ENCODE data around the gene INPP5D.

The INPP5D gene

DNA sequence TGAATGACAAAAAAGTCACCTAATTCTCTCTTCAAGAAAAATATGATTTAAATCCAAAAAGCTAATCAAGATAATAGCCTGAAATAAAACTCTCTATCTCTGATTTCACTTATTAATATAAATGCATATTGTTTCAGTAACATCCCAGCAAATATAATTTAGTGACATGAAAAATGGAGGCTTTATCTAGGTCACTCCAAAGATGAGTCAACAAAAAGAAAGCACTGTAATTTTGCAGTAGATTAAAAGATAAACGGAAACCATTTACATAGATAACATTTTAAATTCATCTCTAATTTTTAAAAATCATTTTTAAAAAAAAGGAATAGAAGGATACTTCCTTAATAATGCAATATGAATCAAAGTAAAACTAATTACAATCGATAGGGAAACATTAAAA, 76.9 kb downstream of the INPP5D start:
- H3K36me3 ChIP-seq (replicated peaks; ENCODE audit: low read depth, low read length) = peaks cover 49% of the 10 kb centered on the region
- no peak overlapping the region for H3K4me2 ChIP-seq (ENCODE audit: low read length)
- H3K27ac ChIP-seq (ENCODE audit: low read length) = no peak overlapping the region
- H2AFZ ChIP-seq (ENCODE audit: low read depth, low read length) = no peak overlapping the region
- no peaks in the 10 kb centered on the region for H3K9me3 ChIP-seq (ENCODE audit: insufficient read depth, low read length)
- no peak overlapping the region for H3K9ac ChIP-seq (ENCODE audit: low read length)
- H3K4me1 ChIP-seq (ENCODE audit: low read length) = peaks cover 15% of the 10 kb centered on the region
- H3K4me3 ChIP-seq (ENCODE audit: low read length) = no peak overlapping the region
- no peak for TF ChIP-seq EZH2phosphoT487 (IDR thresholded peaks at IDR 0.05; ENCODE audit: low read depth)
- TF ChIP-seq, protein P1, sequence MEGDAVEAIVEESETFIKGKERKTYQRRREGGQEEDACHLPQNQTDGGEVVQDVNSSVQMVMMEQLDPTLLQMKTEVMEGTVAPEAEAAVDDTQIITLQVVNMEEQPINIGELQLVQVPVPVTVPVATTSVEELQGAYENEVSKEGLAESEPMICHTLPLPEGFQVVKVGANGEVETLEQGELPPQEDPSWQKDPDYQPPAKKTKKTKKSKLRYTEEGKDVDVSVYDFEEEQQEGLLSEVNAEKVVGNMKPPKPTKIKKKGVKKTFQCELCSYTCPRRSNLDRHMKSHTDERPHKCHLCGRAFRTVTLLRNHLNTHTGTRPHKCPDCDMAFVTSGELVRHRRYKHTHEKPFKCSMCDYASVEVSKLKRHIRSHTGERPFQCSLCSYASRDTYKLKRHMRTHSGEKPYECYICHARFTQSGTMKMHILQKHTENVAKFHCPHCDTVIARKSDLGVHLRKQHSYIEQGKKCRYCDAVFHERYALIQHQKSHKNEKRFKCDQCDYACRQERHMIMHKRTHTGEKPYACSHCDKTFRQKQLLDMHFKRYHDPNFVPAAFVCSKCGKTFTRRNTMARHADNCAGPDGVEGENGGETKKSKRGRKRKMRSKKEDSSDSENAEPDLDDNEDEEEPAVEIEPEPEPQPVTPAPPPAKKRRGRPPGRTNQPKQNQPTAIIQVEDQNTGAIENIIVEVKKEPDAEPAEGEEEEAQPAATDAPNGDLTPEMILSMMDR (IDR thresholded peaks at IDR 0.05; ENCODE audit: low read depth, low read length) = no peak
- peaks cover 15% of the 10 kb centered on the region for H3K79me2 ChIP-seq (ENCODE audit: low read length)
- H3K27me3 ChIP-seq (ENCODE audit: low read depth, low read length) = no peaks in the 10 kb centered on the region
- no peaks in the 10 kb centered on the region for H4K20me1 ChIP-seq (ENCODE audit: insufficient read depth, low read length)

DNA sequence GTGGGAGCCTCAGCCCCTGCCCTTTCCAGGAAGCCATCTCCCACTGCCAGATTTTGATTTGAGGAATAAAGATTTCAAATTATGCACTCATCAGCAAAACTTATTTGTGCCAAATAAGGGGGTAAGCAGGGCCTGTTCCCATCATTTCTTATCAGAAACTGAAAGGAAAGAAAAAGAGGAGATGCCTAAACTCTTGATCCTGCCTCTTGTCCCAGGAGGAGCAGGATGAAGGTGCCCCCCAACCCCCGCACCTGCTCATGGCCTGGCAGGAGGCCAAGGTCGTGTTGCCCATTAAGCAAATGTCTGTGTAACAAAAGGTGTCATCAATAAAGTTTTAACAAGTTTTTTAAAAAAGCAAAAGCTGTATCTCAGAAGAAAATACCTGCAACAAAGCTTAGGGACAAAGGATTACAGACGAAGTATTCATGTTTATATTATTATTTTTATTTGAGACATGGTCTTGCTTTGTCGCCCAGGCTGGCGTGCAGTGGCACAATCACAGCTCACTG, 80.0 kb downstream of the INPP5D start:
- H4K20me1 ChIP-seq (ENCODE audit: insufficient read depth, low read length) = no peaks in the 10 kb centered on the region
- no peak overlapping the region for H3K9ac ChIP-seq (ENCODE audit: low read length)
- H3K9me3 ChIP-seq (ENCODE audit: insufficient read depth, low read length) = no peaks in the 10 kb centered on the region
- peaks cover 21% of the 10 kb centered on the region for H3K79me2 ChIP-seq (ENCODE audit: low read length)
- TF ChIP-seq, protein P1 (IDR thresholded peaks at IDR 0.05; ENCODE audit: low read depth, low read length) = no peak
- no peak for TF ChIP-seq EZH2phosphoT487 (IDR thresholded peaks at IDR 0.05; ENCODE audit: low read depth)
- no peak overlapping the region for H2AFZ ChIP-seq (ENCODE audit: low read depth, low read length)
- H3K27me3 ChIP-seq (ENCODE audit: low read depth, low read length) = no peaks in the 10 kb centered on the region
- H3K4me1 ChIP-seq (ENCODE audit: low read length) = peaks cover 29% of the 10 kb centered on the region
- no peak overlapping the region for H3K4me3 ChIP-seq (ENCODE audit: low read length)
- no peak overlapping the region for H3K4me2 ChIP-seq (ENCODE audit: low read length)
- H3K27ac ChIP-seq (ENCODE audit: low read length) = peak overlapping the region; percentile 16; the same call in 1 of the 2 replicates
- peaks cover 46% of the 10 kb centered on the region for H3K36me3 ChIP-seq (replicated peaks; ENCODE audit: low read depth, low read length)

DNA sequence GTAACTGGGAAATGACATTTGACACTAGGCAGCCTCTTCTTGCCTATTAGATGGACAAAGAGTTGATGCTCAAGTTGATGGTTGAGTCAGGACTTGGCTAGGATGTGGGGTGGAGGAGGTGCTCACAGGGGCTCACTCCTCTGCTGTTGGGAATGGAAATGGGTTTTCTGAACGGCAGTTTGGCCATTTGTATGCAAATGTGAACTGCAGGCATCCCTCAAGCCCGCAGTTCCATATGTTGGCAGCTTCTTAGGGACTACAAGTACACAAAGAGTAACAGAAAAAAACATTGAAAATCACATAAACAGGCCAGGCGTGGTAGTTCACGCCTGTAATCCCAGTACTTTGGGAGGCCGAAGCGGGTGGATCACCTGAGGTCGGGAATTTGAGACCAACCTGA, 80.8 kb downstream of the INPP5D start:
- Histone ChIP-seq H3K36me3 (replicated peaks; ENCODE audit: low read depth, low read length) (peaks cover 47% of the 10 kb centered on the region), H2AFZ (ENCODE audit: low read depth, low read length) (no peak overlapping the region), H3K27me3 (ENCODE audit: low read depth, low read length) (no peaks in the 10 kb centered on the region), H3K4me2 (ENCODE audit: low read length) (no peak overlapping the region), H3K4me1 (ENCODE audit: low read length) (peaks cover 29% of the 10 kb centered on the region), H3K27ac (ENCODE audit: low read length) (no peak overlapping the region), H4K20me1 (ENCODE audit: insufficient read depth, low read length) (no peaks in the 10 kb centered on the region), H3K9me3 (ENCODE audit: insufficient read depth, low read length) (no peaks in the 10 kb centered on the region), H3K79me2 (ENCODE audit: low read length) (peaks cover 21% of the 10 kb centered on the region), H3K4me3 (ENCODE audit: low read length) (no peak overlapping the region), H3K9ac (ENCODE audit: low read length) (no peak overlapping the region)
- TF ChIP-seq EZH2phosphoT487 (IDR thresholded peaks at IDR 0.05; ENCODE audit: low read depth) = no peak
- TF ChIP-seq, protein P1 (IDR thresholded peaks at IDR 0.05; ENCODE audit: low read depth, low read length) = no peak

DNA sequence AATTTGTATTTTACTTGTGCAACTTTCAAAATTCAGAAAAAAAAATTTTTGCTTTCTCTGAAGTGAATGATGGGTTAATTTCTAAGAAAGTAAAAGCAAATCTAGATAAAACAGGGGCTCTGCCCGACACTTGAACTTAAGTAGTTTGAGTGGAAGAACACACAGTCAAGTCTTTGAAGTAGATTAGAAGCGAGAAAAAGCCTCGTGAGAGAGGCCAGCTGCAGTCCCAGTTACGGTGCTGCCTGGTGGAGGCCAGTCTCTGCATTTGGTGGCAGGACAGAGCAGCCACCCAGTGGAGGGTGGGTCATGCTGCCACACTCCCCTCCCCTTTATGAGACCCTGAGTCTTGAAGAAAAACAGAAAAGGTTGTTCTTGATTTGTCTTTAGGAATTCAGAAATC, 81.8 kb downstream of the INPP5D start:
- Histone ChIP-seq H2AFZ (ENCODE audit: low read depth, low read length) (no peak overlapping the region), H3K4me2 (ENCODE audit: low read length) (peak overlapping the region; percentile 53), H3K9ac (ENCODE audit: low read length) (peak overlapping the region; percentile 51), H3K9me3 (ENCODE audit: insufficient read depth, low read length) (no peaks in the 10 kb centered on the region), H4K20me1 (ENCODE audit: insufficient read depth, low read length) (no peaks in the 10 kb centered on the region), H3K4me1 (ENCODE audit: low read length) (peaks cover 29% of the 10 kb centered on the region), H3K79me2 (ENCODE audit: low read length) (peaks cover 21% of the 10 kb centered on the region), H3K4me3 (ENCODE audit: low read length) (peak overlapping the region; percentile 8; the same call in 1 of the 2 replicates), H3K36me3 (replicated peaks; ENCODE audit: low read depth, low read length) (peaks cover 52% of the 10 kb centered on the region), H3K27ac (ENCODE audit: low read length) (peak overlapping the region; percentile 84), H3K27me3 (ENCODE audit: low read depth, low read length) (no peaks in the 10 kb centered on the region)
- TF ChIP-seq, protein P1 (IDR thresholded peaks at IDR 0.05; ENCODE audit: low read depth, low read length) = no peak
- no peak for TF ChIP-seq EZH2phosphoT487 (IDR thresholded peaks at IDR 0.05; ENCODE audit: low read depth)

All from OCI-LY3 (cell line).